Neural cell (in vitro differentiated cells): ENCODE data around the gene CLN6.

Source experiments
- EP300 ChIP-seq: fragments of 450-650 bp; conservative IDR thresholded peaks from 2 replicates; pipeline ENCODE4 v1.6.1; 2014; ENCODE audit warnings: antibody characterized with exemption, mild to moderate bottlenecking, moderate library complexity; ENCODE audit not compliant: poor library complexity, severe bottlenecking
- EZH2 ChIP-seq: fragments of 200-600, 300-800 bp; shearing (Covaris generic), sonication (generic); IDR thresholded peaks from 2 replicates; pipeline ENCODE4 v1.6.1; 2014; ENCODE audit warnings: antibody characterized with exemption, low read length, borderline replicate concordance, mild to moderate bottlenecking; ENCODE audit not compliant: insufficient read depth, poor library complexity, severe bottlenecking
- POLR2AphosphoS5 ChIP-seq: IDR thresholded peaks from 2 replicates; pipeline ENCODE4 v1.6.1; 2012
- RAD21 ChIP-seq: fragments of 450-650 bp; conservative IDR thresholded peaks from 2 replicates; pipeline ENCODE4 v1.6.1; 2014; ENCODE audit warnings: antibody characterized with exemption, mild to moderate bottlenecking, moderate library complexity
- SMC3 ChIP-seq: fragments of 450-650 bp; conservative IDR thresholded peaks from 2 replicates; pipeline ENCODE4 v1.6.1; 2014; ENCODE audit warnings: antibody characterized with exemption, mild to moderate bottlenecking, moderate library complexity; ENCODE audit not compliant: poor library complexity
- TF ChIP-seq, protein P1 (sequence below): fragments of 450-650 bp; IDR thresholded peaks from 2 replicates; pipeline ENCODE4 v1.5.1; 2014; ENCODE audit warnings: antibody characterized with exemption, mild to moderate bottlenecking, moderate library complexity; ENCODE audit not compliant: poor library complexity, severe bottlenecking
- TF ChIP-seq, protein P2 (sequence below): IDR thresholded peaks from 2 replicates; pipeline ENCODE4 v1.6.1; 2012; ENCODE audit warnings: borderline replicate concordance

DNA sequence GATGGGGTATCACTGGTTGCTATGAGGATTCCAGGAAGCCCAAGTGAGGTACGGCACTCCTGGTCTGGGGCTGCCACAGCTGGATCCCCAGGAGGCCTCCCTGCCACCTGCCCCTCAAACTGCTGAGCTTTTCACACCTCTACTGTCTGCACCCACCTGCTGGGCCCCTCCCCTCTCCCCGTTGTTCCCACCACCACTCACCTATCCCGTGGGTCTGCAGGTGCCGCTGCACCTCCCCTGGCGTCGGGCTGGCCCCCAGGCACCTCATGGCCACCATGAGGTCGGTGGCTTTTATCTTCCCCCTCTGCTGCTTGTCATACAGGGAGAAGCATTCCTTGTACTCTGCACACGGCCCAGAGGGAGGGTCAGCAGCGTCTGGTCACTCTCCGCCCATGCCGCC lies 30.2 kb downstream of the CLN6 start:
- TF ChIP-seq, protein P1, sequence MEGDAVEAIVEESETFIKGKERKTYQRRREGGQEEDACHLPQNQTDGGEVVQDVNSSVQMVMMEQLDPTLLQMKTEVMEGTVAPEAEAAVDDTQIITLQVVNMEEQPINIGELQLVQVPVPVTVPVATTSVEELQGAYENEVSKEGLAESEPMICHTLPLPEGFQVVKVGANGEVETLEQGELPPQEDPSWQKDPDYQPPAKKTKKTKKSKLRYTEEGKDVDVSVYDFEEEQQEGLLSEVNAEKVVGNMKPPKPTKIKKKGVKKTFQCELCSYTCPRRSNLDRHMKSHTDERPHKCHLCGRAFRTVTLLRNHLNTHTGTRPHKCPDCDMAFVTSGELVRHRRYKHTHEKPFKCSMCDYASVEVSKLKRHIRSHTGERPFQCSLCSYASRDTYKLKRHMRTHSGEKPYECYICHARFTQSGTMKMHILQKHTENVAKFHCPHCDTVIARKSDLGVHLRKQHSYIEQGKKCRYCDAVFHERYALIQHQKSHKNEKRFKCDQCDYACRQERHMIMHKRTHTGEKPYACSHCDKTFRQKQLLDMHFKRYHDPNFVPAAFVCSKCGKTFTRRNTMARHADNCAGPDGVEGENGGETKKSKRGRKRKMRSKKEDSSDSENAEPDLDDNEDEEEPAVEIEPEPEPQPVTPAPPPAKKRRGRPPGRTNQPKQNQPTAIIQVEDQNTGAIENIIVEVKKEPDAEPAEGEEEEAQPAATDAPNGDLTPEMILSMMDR = no peak
- TF ChIP-seq, protein P2, sequence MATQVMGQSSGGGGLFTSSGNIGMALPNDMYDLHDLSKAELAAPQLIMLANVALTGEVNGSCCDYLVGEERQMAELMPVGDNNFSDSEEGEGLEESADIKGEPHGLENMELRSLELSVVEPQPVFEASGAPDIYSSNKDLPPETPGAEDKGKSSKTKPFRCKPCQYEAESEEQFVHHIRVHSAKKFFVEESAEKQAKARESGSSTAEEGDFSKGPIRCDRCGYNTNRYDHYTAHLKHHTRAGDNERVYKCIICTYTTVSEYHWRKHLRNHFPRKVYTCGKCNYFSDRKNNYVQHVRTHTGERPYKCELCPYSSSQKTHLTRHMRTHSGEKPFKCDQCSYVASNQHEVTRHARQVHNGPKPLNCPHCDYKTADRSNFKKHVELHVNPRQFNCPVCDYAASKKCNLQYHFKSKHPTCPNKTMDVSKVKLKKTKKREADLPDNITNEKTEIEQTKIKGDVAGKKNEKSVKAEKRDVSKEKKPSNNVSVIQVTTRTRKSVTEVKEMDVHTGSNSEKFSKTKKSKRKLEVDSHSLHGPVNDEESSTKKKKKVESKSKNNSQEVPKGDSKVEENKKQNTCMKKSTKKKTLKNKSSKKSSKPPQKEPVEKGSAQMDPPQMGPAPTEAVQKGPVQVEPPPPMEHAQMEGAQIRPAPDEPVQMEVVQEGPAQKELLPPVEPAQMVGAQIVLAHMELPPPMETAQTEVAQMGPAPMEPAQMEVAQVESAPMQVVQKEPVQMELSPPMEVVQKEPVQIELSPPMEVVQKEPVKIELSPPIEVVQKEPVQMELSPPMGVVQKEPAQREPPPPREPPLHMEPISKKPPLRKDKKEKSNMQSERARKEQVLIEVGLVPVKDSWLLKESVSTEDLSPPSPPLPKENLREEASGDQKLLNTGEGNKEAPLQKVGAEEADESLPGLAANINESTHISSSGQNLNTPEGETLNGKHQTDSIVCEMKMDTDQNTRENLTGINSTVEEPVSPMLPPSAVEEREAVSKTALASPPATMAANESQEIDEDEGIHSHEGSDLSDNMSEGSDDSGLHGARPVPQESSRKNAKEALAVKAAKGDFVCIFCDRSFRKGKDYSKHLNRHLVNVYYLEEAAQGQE = no peak
- TF ChIP-seq RAD21 (no peak), EZH2 (no peak), POLR2AphosphoS5 (no peak), EP300 (no peak), SMC3 (no peak)
